ENCODE results near the gene NUP214.
A peak's percentile ranks its signal among the peaks of the same experiment; 100 is the strongest.

NUP214 gene

GRCh38 chr9:131227112-131227958 lies 101.9 kb downstream of the NUP214 start:
- TF ChIP-seq JUND (IDR thresholded peaks at IDR 0.05; ENCODE audit: low read depth): no peak
- in situ Hi-C loops (cut with HindIII; ENCODE audit: low pct_unique_long_range_greater_than_20kb, low sequenced_read_pairs): no loop called here
- no peak for DNase-seq (ENCODE audit: low read depth in 1 of 2, low spot score in 1 of 2)

GRCh38 chr9:131227959-131228460 lies 102.6 kb downstream of the NUP214 start:
- DNase-seq (ENCODE audit: low read depth in 1 of 2, low spot score in 1 of 2): no peak
- in situ Hi-C loops (cut with HindIII; ENCODE audit: low pct_unique_long_range_greater_than_20kb, low sequenced_read_pairs): no loop called here
- TF ChIP-seq JUND (IDR thresholded peaks at IDR 0.05; ENCODE audit: low read depth): no peak

GRCh38 chr9:131228988-131229387 lies 103.6 kb downstream of the NUP214 start:
- TF ChIP-seq JUND (IDR thresholded peaks at IDR 0.05; ENCODE audit: low read depth): no peak
- in situ Hi-C loops (cut with HindIII; ENCODE audit: low pct_unique_long_range_greater_than_20kb, low sequenced_read_pairs): no loop called here
- no peak for DNase-seq (ENCODE audit: low read depth in 1 of 2, low spot score in 1 of 2)

- TF ChIP-seq JUND (IDR thresholded peaks at IDR 0.05; ENCODE audit: low read depth): no peak
- no peak for DNase-seq (ENCODE audit: low read depth in 1 of 2, low spot score in 1 of 2)
- in situ Hi-C loops (cut with HindIII; ENCODE audit: low pct_unique_long_range_greater_than_20kb, low sequenced_read_pairs): no loop called here
These were observed 108.2 kb downstream of the NUP214 start for GRCh38 chr9:131233556-131233955.

GRCh38 chr9:131233995-131234394 lies 108.6 kb downstream of the NUP214 start:
- in situ Hi-C loops (cut with HindIII; ENCODE audit: low pct_unique_long_range_greater_than_20kb, low sequenced_read_pairs): no loop called here
- no peak for TF ChIP-seq JUND (IDR thresholded peaks at IDR 0.05; ENCODE audit: low read depth)
- DNase-seq (ENCODE audit: low read depth in 1 of 2, low spot score in 1 of 2): no peak

GRCh38 chr9:131234799-131235479 lies 109.6 kb downstream of the NUP214 start:
- in situ Hi-C loops (cut with HindIII; ENCODE audit: low pct_unique_long_range_greater_than_20kb, low sequenced_read_pairs): no loop called here
- TF ChIP-seq JUND (IDR thresholded peaks at IDR 0.05; ENCODE audit: low read depth): no peak
- no peak for DNase-seq (ENCODE audit: low read depth in 1 of 2, low spot score in 1 of 2)

- no peak for TF ChIP-seq JUND (IDR thresholded peaks at IDR 0.05; ENCODE audit: low read depth)
- in situ Hi-C loops (cut with HindIII; ENCODE audit: low pct_unique_long_range_greater_than_20kb, low sequenced_read_pairs): no loop called here
- no peak for DNase-seq (ENCODE audit: low read depth in 1 of 2, low spot score in 1 of 2)
These were observed 110.1 kb downstream of the NUP214 start for GRCh38 chr9:131235480-131235851.

- no peak for TF ChIP-seq JUND (IDR thresholded peaks at IDR 0.05; ENCODE audit: low read depth)
- in situ Hi-C loops (cut with HindIII; ENCODE audit: low pct_unique_long_range_greater_than_20kb, low sequenced_read_pairs): no loop called here
- DNase-seq (ENCODE audit: low read depth in 1 of 2, low spot score in 1 of 2): no peak
These were observed 110.8 kb downstream of the NUP214 start for GRCh38 chr9:131236161-131236560.

GRCh38 chr9:131236761-131237160 lies 111.4 kb downstream of the NUP214 start:
- no peak for DNase-seq (ENCODE audit: low read depth in 1 of 2, low spot score in 1 of 2)
- in situ Hi-C loops (cut with HindIII; ENCODE audit: low pct_unique_long_range_greater_than_20kb, low sequenced_read_pairs): no loop called here
- no peak for TF ChIP-seq JUND (IDR thresholded peaks at IDR 0.05; ENCODE audit: low read depth)

GRCh38 chr9:131237291-131237690 lies 111.9 kb downstream of the NUP214 start:
- in situ Hi-C loops (cut with HindIII; ENCODE audit: low pct_unique_long_range_greater_than_20kb, low sequenced_read_pairs): no loop called here
- DNase-seq (ENCODE audit: low read depth in 1 of 2, low spot score in 1 of 2): no peak
- TF ChIP-seq JUND (IDR thresholded peaks at IDR 0.05; ENCODE audit: low read depth): no peak

GRCh38 chr9:131237931-131238401 lies 112.6 kb downstream of the NUP214 start:
- peak; percentile 65 to 79 for DNase-seq (ENCODE audit: low read depth in 1 of 2, low spot score in 1 of 2)
- in situ Hi-C loops (cut with HindIII; ENCODE audit: low pct_unique_long_range_greater_than_20kb, low sequenced_read_pairs): no loop called here
- TF ChIP-seq JUND (IDR thresholded peaks at IDR 0.05; ENCODE audit: low read depth): no peak

- no peak for DNase-seq (ENCODE audit: low read depth in 1 of 2, low spot score in 1 of 2)
- TF ChIP-seq JUND (IDR thresholded peaks at IDR 0.05; ENCODE audit: low read depth): no peak
- in situ Hi-C loops (cut with HindIII; ENCODE audit: low pct_unique_long_range_greater_than_20kb, low sequenced_read_pairs): no loop called here
These were observed 113.1 kb downstream of the NUP214 start for GRCh38 chr9:131238402-131239021.
